HEK293T (cell line): ENCODE data around the gene CTNNA3.

Source experiments
- BHLHE40 ChIP-seq: fragments of 450-650 bp; IDR thresholded peaks from 2 replicates; pipeline ENCODE4 v1.6.1; 2016; ENCODE audit warnings: mild to moderate bottlenecking, moderate library complexity, borderline replicate concordance
- LEF1 ChIP-seq: fragments of 450-650 bp; IDR thresholded peaks from 2 replicates; pipeline ENCODE4 v1.6.1; 2017; ENCODE audit warnings: mild to moderate bottlenecking, borderline replicate concordance
- PKNOX1 ChIP-seq: fragments of 450-650 bp; IDR thresholded peaks from 2 replicates; pipeline ENCODE4 v1.6.1; 2016

- TF ChIP-seq LEF1: no peak
- no peak for TF ChIP-seq PKNOX1
- TF ChIP-seq BHLHE40: no peak
Measured at GRCh38 chr10:67667035-67667425, 29.0 kb downstream of the CTNNA3 start.
